SU-DHL-6 (cell line): Measurements from ENCODE around the gene DBNDD1.

Source experiments
- H2AFZ ChIP-seq: fragments of 200-600 bp; sonication (generic); 2 replicates; pipeline ENCODE4 v1.6.1; 2014; ENCODE audit warnings: low read depth, mild to moderate bottlenecking, moderate library complexity, mixed read lengths, antibody characterized with exemption, low read length; ENCODE audit not compliant: severe bottlenecking
- H3F3A ChIP-seq: fragments of 200-600 bp; shearing (Covaris generic); 2 replicates; pipeline ENCODE4 v1.6.0; 2016; ENCODE audit warnings: antibody characterized with exemption, mild to moderate bottlenecking; ENCODE audit not compliant: insufficient read depth
- H3K27ac ChIP-seq: fragments of 200-600 bp; sonication (generic); 2 replicates; pipeline ENCODE4 v1.5.1; 2016; ENCODE audit warnings: low read depth, mild to moderate bottlenecking, low read length, moderate library complexity, mixed read lengths
- H3K27me3 ChIP-seq: fragments of 200-600 bp; sonication (generic), shearing (Covaris generic); 2 replicates; pipeline ENCODE4 v1.6.0; 2014; ENCODE audit warnings: mild to moderate bottlenecking, low read length
- H3K36me3 ChIP-seq: fragments of 200-600 bp; sonication (generic); 2 replicates; pipeline ENCODE4 v1.6.1; 2014; ENCODE audit warnings: mild to moderate bottlenecking, low read length, mixed read lengths
- H3K4me2 ChIP-seq: fragments of 300-600, 200-600 bp; shearing (Covaris generic), sonication (generic); 2 replicates; pipeline ENCODE4 v1.6.0; 2014; ENCODE audit warnings: low read length, low read depth, mild to moderate bottlenecking; ENCODE audit not compliant: poor library complexity, severe bottlenecking
- H3K4me3 ChIP-seq: fragments of 200-600 bp; sonication (generic); 2 replicates; pipeline ENCODE4 v1.5.1; 2014; ENCODE audit warnings: antibody characterized with exemption, low read length, mild to moderate bottlenecking, mixed read lengths; ENCODE audit not compliant: insufficient read depth, poor library complexity, severe bottlenecking
- H3K79me2 ChIP-seq: fragments of 200-600 bp; sonication (generic); 2 replicates; pipeline ENCODE4 v1.6.1; 2014; ENCODE audit warnings: mild to moderate bottlenecking, low read length, moderate library complexity; ENCODE audit not compliant: insufficient read depth
- H3K9ac ChIP-seq: fragments of 200-600 bp; sonication (generic); 2 replicates; pipeline ENCODE4 v1.7.0; 2014; ENCODE audit warnings: mild to moderate bottlenecking, low read length
- H3K9me2 ChIP-seq: fragments of 200-600 bp; sonication (generic); replicated peaks from 2 replicates; pipeline ENCODE4 v1.6.1; 2014; ENCODE audit warnings: low read length; ENCODE audit not compliant: insufficient read depth
- H3K9me3 ChIP-seq: fragments of 200-600 bp; sonication (generic); 2 replicates; pipeline ENCODE4 v1.6.1; 2014; ENCODE audit warnings: low read length, mixed read lengths; ENCODE audit not compliant: insufficient read depth
- H4K20me1 ChIP-seq: fragments of 200-600 bp; sonication (generic); 2 replicates; pipeline ENCODE4 v1.6.1; 2014; ENCODE audit warnings: low read depth, mild to moderate bottlenecking, antibody characterized with exemption, low read length, moderate library complexity, mixed read lengths
- EZH2phosphoT487 ChIP-seq: fragments of 200-600 bp; sonication (generic), shearing (Covaris generic); conservative IDR thresholded peaks from 2 replicates; pipeline ENCODE4 v1.6.1; 2018; ENCODE audit warnings: mild to moderate bottlenecking, antibody characterized with exemption, low read length, moderate library complexity, mixed read lengths
- TF ChIP-seq, protein P1 (sequence below): fragments of 200-600 bp; sonication (generic); IDR thresholded peaks from one replicate; pipeline ENCODE4 v1.5.1; 2017; ENCODE audit warnings: antibody characterized with exemption, mild to moderate bottlenecking, low read length, moderate library complexity; ENCODE audit not compliant: insufficient read depth, poor library complexity, severe bottlenecking

Gene DBNDD1

DNA sequence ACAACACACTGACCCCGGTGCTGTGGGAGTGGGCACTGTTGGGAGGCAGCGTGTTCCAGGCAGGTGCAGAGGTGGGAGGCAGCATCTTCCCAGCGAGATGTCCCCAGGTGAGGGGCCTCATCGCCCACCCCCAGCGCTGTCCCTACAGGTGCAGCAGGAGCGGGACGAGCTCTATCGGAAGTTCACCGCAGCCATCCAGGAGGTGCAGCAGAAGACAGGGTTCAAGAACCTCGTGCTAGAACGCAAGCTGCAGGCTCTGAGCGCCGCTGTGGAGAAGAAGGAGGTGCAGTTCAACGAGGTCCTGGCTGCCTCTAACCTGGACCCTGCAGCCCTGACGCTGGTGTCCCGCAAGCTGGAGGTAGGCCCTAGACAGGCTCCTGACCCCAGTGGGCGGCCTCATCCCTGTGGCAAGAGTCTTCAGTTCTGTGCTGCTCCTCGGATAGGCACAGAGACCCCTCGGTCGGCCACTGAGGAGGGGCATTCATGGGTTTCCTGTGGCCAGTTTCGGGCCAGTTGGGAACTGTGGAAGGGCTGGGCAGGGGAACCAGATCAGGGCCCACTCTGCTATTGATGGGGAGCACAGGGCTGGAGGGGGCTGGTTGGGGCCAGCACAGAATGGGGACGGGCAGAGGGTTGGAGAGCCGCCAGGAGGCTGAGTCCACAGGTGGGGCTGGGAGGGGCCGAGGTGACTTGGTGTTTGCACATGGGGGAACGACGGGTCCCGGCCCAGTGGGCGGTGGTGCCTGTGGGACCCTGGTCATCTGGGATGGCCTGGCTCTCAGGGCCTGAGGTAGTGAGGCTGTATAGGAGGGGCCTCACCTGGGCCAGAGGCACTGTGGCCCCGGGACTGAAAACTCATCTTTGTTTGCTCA is 21.1 kb upstream of the DBNDD1 start:
- H3K9me3 ChIP-seq: no peaks in the 10 kb centered on the region
- H3K79me2 ChIP-seq: no peaks in the 10 kb centered on the region
- no peaks in the 10 kb centered on the region for H4K20me1 ChIP-seq
- no peak overlapping the region for H3K27ac ChIP-seq
- TF ChIP-seq, protein P1, sequence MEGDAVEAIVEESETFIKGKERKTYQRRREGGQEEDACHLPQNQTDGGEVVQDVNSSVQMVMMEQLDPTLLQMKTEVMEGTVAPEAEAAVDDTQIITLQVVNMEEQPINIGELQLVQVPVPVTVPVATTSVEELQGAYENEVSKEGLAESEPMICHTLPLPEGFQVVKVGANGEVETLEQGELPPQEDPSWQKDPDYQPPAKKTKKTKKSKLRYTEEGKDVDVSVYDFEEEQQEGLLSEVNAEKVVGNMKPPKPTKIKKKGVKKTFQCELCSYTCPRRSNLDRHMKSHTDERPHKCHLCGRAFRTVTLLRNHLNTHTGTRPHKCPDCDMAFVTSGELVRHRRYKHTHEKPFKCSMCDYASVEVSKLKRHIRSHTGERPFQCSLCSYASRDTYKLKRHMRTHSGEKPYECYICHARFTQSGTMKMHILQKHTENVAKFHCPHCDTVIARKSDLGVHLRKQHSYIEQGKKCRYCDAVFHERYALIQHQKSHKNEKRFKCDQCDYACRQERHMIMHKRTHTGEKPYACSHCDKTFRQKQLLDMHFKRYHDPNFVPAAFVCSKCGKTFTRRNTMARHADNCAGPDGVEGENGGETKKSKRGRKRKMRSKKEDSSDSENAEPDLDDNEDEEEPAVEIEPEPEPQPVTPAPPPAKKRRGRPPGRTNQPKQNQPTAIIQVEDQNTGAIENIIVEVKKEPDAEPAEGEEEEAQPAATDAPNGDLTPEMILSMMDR: no peak
- no peak for TF ChIP-seq EZH2phosphoT487
- no peaks in the 10 kb centered on the region for H3F3A ChIP-seq
- no peak overlapping the region for H3K9ac ChIP-seq
- no peak overlapping the region for H2AFZ ChIP-seq
- H3K4me3 ChIP-seq: no peak overlapping the region
- H3K9me2 ChIP-seq: no peaks in the 10 kb centered on the region
- H3K36me3 ChIP-seq: no peaks in the 10 kb centered on the region
- H3K4me2 ChIP-seq: no peak overlapping the region
- H3K27me3 ChIP-seq: no peaks in the 10 kb centered on the region

DNA sequence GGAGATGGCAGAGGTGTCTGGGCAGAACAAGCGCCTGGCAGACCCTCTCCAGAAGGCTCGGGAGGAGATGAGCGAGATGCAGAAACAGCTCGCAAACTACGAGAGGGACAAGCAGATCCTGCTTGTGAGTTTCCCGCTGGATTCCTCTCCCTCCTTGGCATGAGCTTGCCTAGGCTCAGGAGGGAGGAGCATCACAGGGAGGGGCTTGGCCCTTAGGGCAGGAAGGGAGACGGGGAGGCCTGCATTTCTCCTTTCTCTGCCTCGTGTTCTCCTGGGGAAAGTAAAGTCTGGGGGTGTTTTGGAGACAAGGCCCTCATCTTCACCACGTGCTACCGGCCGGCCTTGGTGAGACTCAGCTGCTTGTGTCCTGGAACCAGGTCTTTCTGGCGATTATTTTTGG is 18.0 kb upstream of the DBNDD1 start:
- H3K36me3 ChIP-seq: no peaks in the 10 kb centered on the region
- no peaks in the 10 kb centered on the region for H3K27me3 ChIP-seq
- no peak overlapping the region for H3K9ac ChIP-seq
- H3K27ac ChIP-seq: no peak overlapping the region
- TF ChIP-seq EZH2phosphoT487: no peak
- TF ChIP-seq, protein P1: no peak
- H3K9me3 ChIP-seq: no peaks in the 10 kb centered on the region
- H3K4me2 ChIP-seq: no peak overlapping the region
- no peaks in the 10 kb centered on the region for H3K79me2 ChIP-seq
- no peaks in the 10 kb centered on the region for H3K9me2 ChIP-seq
- no peak overlapping the region for H2AFZ ChIP-seq
- no peak overlapping the region for H3K4me3 ChIP-seq
- H4K20me1 ChIP-seq: no peaks in the 10 kb centered on the region
- H3F3A ChIP-seq: no peaks in the 10 kb centered on the region

DNA sequence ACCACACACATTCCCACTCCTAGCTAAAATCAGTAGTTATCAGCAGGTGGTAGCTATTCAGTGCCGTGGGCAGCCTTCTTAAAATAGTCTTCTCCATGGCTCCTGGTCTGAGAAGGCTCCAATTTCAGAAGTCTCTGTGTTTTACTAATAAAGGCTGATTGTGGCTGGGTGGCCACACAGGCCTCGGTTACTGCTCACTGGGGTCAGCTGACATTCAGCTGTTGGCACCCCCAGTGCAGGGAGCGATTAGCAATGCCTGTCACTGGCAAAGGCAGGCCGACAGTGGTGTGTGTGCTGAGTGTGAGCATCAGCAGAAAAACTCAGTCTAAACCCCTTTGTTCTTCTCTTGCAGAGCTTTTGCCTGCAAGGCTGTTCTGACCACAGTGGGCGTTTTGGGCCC is 16.6 kb upstream of the DBNDD1 start:
- H3K4me2 ChIP-seq: no peak overlapping the region
- no peaks in the 10 kb centered on the region for H4K20me1 ChIP-seq
- no peaks in the 10 kb centered on the region for H3K36me3 ChIP-seq
- no peaks in the 10 kb centered on the region for H3K27me3 ChIP-seq
- no peaks in the 10 kb centered on the region for H3K9me2 ChIP-seq
- no peak overlapping the region for H3K9ac ChIP-seq
- H3K79me2 ChIP-seq: no peaks in the 10 kb centered on the region
- no peaks in the 10 kb centered on the region for H3F3A ChIP-seq
- TF ChIP-seq, protein P1: no peak
- no peak for TF ChIP-seq EZH2phosphoT487
- H3K9me3 ChIP-seq: no peaks in the 10 kb centered on the region
- no peak overlapping the region for H3K4me3 ChIP-seq
- H3K27ac ChIP-seq: no peak overlapping the region
- H2AFZ ChIP-seq: no peak overlapping the region
